ENCODE results near the gene TMEM201.
A peak's percentile ranks its signal among the peaks of the same experiment; 100 is the strongest.

The TMEM201 gene

GRCh38 chr1:9589719-9590157, 1.0 kb downstream of the TMEM201 start:
- H3K4me1 ChIP-seq: peaks cover 34% of the 10 kb centered on the region
- no peaks in the 10 kb centered on the region for H3K27me3 ChIP-seq
- DNase-seq: no peak

GRCh38 chr1:9590201-9590600, 1.5 kb downstream of the TMEM201 start:
- Histone ChIP-seq H3K4me1 (peaks cover 37% of the 10 kb centered on the region), H3K36me3 (peaks cover 3% of the 10 kb centered on the region; the same call in 1 of the 2 replicates), H3K4me3 (ENCODE audit: low read depth, low read length) (peak overlapping the region; percentile 67), H3K9me3 (no peaks in the 10 kb centered on the region), H3K27me3 (no peaks in the 10 kb centered on the region)
- no peak for TF ChIP-seq CTCF (IDR thresholded peaks at IDR 0.05; ENCODE audit: low read depth, low read length)
- no peak for DNase-seq

More at GRCh38 chr1:9589719-9590157, 1.0 kb downstream of the TMEM201 start:
- H3K36me3 ChIP-seq: peaks cover 3% of the 10 kb centered on the region; the same call in 1 of the 2 replicates
- H3K9me3 ChIP-seq: no peaks in the 10 kb centered on the region
- TF ChIP-seq CTCF (IDR thresholded peaks at IDR 0.05; ENCODE audit: low read depth, low read length): no peak
- H3K4me3 ChIP-seq (ENCODE audit: low read depth, low read length): peak overlapping the region; percentile 67

- no peak for TF ChIP-seq CTCF (IDR thresholded peaks at IDR 0.05; ENCODE audit: low read depth, low read length)
- no peak for DNase-seq
- Histone ChIP-seq H3K27me3 (no peaks in the 10 kb centered on the region), H3K4me1 (peaks cover 43% of the 10 kb centered on the region), H3K9me3 (no peaks in the 10 kb centered on the region), H3K36me3 (peaks cover 3% of the 10 kb centered on the region; the same call in 1 of the 2 replicates), H3K4me3 (ENCODE audit: low read depth, low read length) (peak overlapping the region; percentile 19)
These were observed 2.4 kb downstream of the TMEM201 start for GRCh38 chr1:9590945-9591668.

- peak overlapping the region; percentile 19 for H3K4me3 ChIP-seq (ENCODE audit: low read depth, low read length)
- no peak for TF ChIP-seq CTCF (IDR thresholded peaks at IDR 0.05; ENCODE audit: low read depth, low read length)
- H3K36me3 ChIP-seq: peaks cover 5% of the 10 kb centered on the region
- H3K4me1 ChIP-seq: peaks cover 51% of the 10 kb centered on the region
- no peaks in the 10 kb centered on the region for H3K27me3 ChIP-seq
- DNase-seq: peak; percentile 43
- H3K9me3 ChIP-seq: no peaks in the 10 kb centered on the region
These were observed 3.2 kb downstream of the TMEM201 start for GRCh38 chr1:9591669-9592509.

GRCh38 chr1:9592510-9593075, 3.9 kb downstream of the TMEM201 start:
- no peaks in the 10 kb centered on the region for H3K27me3 ChIP-seq
- H3K4me1 ChIP-seq: peaks cover 55% of the 10 kb centered on the region
- DNase-seq: no peak
- H3K4me3 ChIP-seq (ENCODE audit: low read depth, low read length): peak overlapping the region; percentile 16; the same call in 1 of the 2 replicates
- H3K9me3 ChIP-seq: no peaks in the 10 kb centered on the region
- TF ChIP-seq CTCF (IDR thresholded peaks at IDR 0.05; ENCODE audit: low read depth, low read length): no peak
- peaks cover 12% of the 10 kb centered on the region for H3K36me3 ChIP-seq

Measured in BE2C (cell line).